ENCODE results near the gene TPCN1. TPM values are rescaled to one million over a fixed set of nuclear protein-coding genes. Genes with fewer than 3 reads are reported as not detected.

Gene TPCN1
- total and polyA plus RNA-seq, 2 of the 8 experiments (the other 6 are each of a cell fraction or from before 2014, with no cell fraction given) = 14.9 to 21.4 TPM

DNA sequence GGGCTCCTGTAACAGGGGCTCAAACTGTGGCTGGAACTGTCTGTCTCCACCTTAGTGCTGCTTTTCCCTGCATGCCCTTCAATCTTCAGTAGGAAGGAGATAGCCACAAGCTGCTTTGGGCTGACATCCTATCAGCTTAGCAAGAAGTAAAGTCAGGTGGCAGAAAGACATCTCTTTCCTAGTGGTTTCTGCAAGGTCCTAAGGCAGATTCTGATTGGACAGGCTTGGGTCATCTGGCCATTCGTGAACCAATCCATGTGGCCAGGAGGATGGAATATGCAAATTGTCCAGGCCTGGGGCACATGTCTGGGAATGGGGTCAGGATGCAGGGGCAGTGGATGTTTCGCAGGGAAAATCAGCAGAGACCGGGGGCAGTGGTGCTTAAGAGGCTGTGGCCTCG lies 30.5 kb upstream of the TPCN1 start:
- no peak overlapping the region for H3K56ac ChIP-seq (replicated peaks; ENCODE audit: insufficient read length, low read depth, low read length)
- H3K18ac ChIP-seq (ENCODE audit: extremely low read depth, low read length) = no peak overlapping the region
- H2BK5ac ChIP-seq (ENCODE audit: low read depth, low read length) = no peak overlapping the region
- no peak overlapping the region for H2BK12ac ChIP-seq (ENCODE audit: low read depth, low read length)
- H3K14ac ChIP-seq (ENCODE audit: insufficient read length) = no peak overlapping the region
- H2BK20ac ChIP-seq (ENCODE audit: low read length) = no peak overlapping the region
- TF ChIP-seq CHD2 (IDR thresholded peaks at IDR 0.05; ENCODE audit: low read length) = no peak
- TF ChIP-seq, protein P1, sequence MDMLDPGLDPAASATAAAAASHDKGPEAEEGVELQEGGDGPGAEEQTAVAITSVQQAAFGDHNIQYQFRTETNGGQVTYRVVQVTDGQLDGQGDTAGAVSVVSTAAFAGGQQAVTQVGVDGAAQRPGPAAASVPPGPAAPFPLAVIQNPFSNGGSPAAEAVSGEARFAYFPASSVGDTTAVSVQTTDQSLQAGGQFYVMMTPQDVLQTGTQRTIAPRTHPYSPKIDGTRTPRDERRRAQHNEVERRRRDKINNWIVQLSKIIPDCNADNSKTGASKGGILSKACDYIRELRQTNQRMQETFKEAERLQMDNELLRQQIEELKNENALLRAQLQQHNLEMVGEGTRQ (IDR thresholded peaks at IDR 0.05; ENCODE audit: low read length) = peak; percentile 73
- TF ChIP-seq, protein P2, sequence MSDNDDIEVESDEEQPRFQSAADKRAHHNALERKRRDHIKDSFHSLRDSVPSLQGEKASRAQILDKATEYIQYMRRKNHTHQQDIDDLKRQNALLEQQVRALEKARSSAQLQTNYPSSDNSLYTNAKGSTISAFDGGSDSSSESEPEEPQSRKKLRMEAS (IDR thresholded peaks at IDR 0.05) = peak; percentile 37
- TF ChIP-seq SP1 (IDR thresholded peaks at IDR 0.05; ENCODE audit: low read depth, low read length) = 0 out of 2 replicates have a peak, but pooled peaks have one; percentile 47
- H3K79me1 ChIP-seq (ENCODE audit: low read depth, low read length) = peaks cover 7% of the 10 kb centered on the region
- no peak overlapping the region for H4K91ac ChIP-seq (replicated peaks; ENCODE audit: insufficient read length, low read length)
- no peak overlapping the region for H3K4me2 ChIP-seq (ENCODE audit: insufficient read depth in 1 of 2, low read depth in 2 of 2, low read length in 2 of 2)
- H3K79me2 ChIP-seq (ENCODE audit: control insufficient read depth in 1 of 2, insufficient read depth in 2 of 2, low read length in 2 of 2) = peaks cover 0 to 15% of the 10 kb centered on the region in 2 experiments; a peak in 2 of 4 replicates
- H3K4me3 ChIP-seq (ENCODE audit: extremely low read depth in 1 of 4, insufficient read depth in 2 of 4, low read depth in 3 of 4, low read length in 4 of 4) = no peak overlapping the region
- H2AK5ac ChIP-seq (ENCODE audit: low read depth, low read length) = no peak overlapping the region
- H3K9me3 ChIP-seq (ENCODE audit: insufficient read depth in 2 of 2, low read depth in 1 of 2, low read length in 1 of 2) = no peaks in the 10 kb centered on the region
- 0 out of 2 replicates have a peak, but pooled peaks cover 4% of the 10 kb centered on the region for H3K23me2 ChIP-seq (ENCODE audit: low read depth, low read length)
- H3K36me3 ChIP-seq (ENCODE audit: control insufficient read depth in 2 of 4, insufficient read depth in 4 of 4, low read length in 3 of 4) = peaks cover 0 to 18% (median 6%) of the 10 kb centered on the region in 4 experiments; a peak in 5 of 8 replicates
- no peak overlapping the region for H3K27ac ChIP-seq (ENCODE audit: low read depth, low read length)
- peak overlapping the region; percentile 43; the same call in 1 of the 2 replicates for H4K8ac ChIP-seq (ENCODE audit: extremely low read depth, insufficient read depth, low read length)
- no peak overlapping the region for H3K23ac ChIP-seq (ENCODE audit: insufficient read length)
- H2AFZ ChIP-seq (ENCODE audit: low read length) = no peak overlapping the region
- no peak overlapping the region for H2BK15ac ChIP-seq (ENCODE audit: low read length)
- WGBS, 2 experiments (ENCODE audit: extremely low coverage in 1 of 2, insufficient coverage in 1 of 2, insufficient read length in 1 of 2, insufficient replicate concordance in 2 of 2, low coverage in 1 of 2, low lambda C conversion rate in 2 of 2, missing lambda C conversion rate in 1 of 2) = 89% methylated on average over 4 of the region's 4 CpGs; no CpG with 5 or more reads in 1 of the 2 experiments
- H2BK120ac ChIP-seq (replicated peaks; ENCODE audit: low read depth, low read length) = no peak overlapping the region
- ChIA-PET CTCF (ENCODE audit: partially characterized antibody) (no interaction called here), POLR2A (ENCODE audit: partially characterized antibody) (interaction anchor here (0.7 to 1.5 kb wide), 6 partner anchors 12 to 77 kb away, joined by 3 to 7 read pairs (median 3); no protein-coding TSS in a partner anchor)
- H3K4ac ChIP-seq (replicated peaks; ENCODE audit: insufficient read length, low read depth, low read length) = no peak overlapping the region
- FAIRE-seq = no peak
- peaks cover 0 to 9% (median 3%) of the 10 kb centered on the region in 4 experiments; a peak in 5 of 7 replicates for H3K4me1 ChIP-seq (replicated peaks in 1 of 4; ENCODE audit: control insufficient read depth in 3 of 4, insufficient read depth in 4 of 4, low read length in 3 of 4)
- no peak overlapping the region for H3K9ac ChIP-seq (replicated peaks in 1 of 4; ENCODE audit: extremely low read depth in 1 of 4, low read depth in 3 of 4, low read length in 3 of 4)
- no peaks in the 10 kb centered on the region for H3K27me3 ChIP-seq (replicated peaks in 1 of 4; ENCODE audit: control insufficient read depth in 3 of 4, extremely low read depth in 1 of 4, insufficient read depth in 3 of 4, low read length in 3 of 4)
- H4K5ac ChIP-seq (ENCODE audit: insufficient read length, low read depth, low read length) = no peak overlapping the region
- DNase-seq (ENCODE audit: low read depth in 1 of 2, low spot score in 2 of 2) = no peak
- H4K20me1 ChIP-seq (replicated peaks in 1 of 2; ENCODE audit: control insufficient read depth in 1 of 2, insufficient read depth in 2 of 2, low read length in 2 of 2) = peaks cover 0 to 5% of the 10 kb centered on the region in 2 experiments

Measured in H1 (cell line).